ENCODE measurements around the gene PRKCE. TPM values are rescaled to one million over a fixed set of nuclear protein-coding genes. Genes with fewer than 3 reads are reported as not detected.

PRKCE gene
- total RNA-seq, 4 donors from 2014 or later: 10.9 to 19.6 (median 14.9) TPM

- no peak for TF ChIP-seq CTCF (IDR thresholded peaks at IDR 0.05; ENCODE audit: low read depth)
Observed at GRCh38 chr2:46170611-46171350, 519.3 kb downstream of the PRKCE start.

DNA sequence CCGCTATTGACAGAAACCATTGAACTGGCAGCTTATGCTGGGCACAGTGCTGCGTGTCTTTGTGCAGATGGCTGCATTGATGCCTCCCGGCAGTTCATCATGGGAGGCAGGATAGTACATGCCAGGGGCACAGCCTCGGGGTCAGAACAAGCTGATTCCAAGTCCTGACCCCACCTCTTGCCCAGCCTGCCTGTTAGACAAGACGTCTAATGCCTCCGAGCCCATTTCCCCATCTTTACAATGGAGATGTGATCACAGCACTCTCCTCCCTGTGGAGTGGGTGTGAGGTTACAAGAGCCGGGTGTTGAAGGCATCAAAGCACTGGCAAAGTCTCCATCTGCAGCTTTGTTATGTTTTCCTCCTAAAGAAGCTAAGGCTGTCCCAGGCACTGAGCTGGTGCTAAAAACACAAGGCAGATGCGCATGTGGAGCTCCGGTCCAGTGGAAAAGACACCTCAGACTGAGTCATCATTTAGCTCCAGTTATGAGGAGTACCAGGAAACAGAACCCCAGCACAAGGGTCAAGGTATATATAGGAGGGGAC lies 520.0 kb downstream of the PRKCE start:
- no peak for TF ChIP-seq CTCF (IDR thresholded peaks at IDR 0.05; ENCODE audit: low read depth)

DNA sequence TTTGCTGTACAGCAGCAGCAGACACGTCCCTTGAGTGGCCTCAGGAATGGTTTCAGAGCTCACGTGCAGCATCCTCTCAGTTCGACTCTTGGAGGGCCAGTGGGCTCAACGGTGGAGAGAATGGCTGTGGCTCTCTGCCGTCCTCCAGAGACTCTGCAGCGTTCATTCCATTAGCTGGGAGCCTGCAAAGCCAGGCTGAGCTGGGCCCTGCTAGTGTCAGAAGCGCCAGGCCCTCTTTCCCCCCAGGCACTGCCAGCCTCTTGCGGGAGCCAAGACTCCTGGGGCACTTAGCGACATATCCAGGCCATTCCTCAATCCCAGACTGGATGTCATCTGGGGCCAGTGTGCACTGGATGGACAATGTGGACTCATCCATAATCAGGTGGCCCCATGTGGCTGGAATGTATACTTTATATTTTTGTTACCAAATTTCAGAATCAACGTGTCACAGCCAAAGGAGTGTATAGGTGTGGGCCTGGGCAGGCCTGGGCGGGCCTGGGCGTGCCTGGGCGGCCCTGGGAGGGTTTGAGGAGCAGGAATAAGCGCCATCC lies 520.6 kb downstream of the PRKCE start:
- no peak for TF ChIP-seq CTCF (IDR thresholded peaks at IDR 0.05; ENCODE audit: low read depth)

GRCh38 chr2:46173030-46173429 lies 521.6 kb downstream of the PRKCE start:
- no peak for TF ChIP-seq CTCF (IDR thresholded peaks at IDR 0.05; ENCODE audit: low read depth)

DNA sequence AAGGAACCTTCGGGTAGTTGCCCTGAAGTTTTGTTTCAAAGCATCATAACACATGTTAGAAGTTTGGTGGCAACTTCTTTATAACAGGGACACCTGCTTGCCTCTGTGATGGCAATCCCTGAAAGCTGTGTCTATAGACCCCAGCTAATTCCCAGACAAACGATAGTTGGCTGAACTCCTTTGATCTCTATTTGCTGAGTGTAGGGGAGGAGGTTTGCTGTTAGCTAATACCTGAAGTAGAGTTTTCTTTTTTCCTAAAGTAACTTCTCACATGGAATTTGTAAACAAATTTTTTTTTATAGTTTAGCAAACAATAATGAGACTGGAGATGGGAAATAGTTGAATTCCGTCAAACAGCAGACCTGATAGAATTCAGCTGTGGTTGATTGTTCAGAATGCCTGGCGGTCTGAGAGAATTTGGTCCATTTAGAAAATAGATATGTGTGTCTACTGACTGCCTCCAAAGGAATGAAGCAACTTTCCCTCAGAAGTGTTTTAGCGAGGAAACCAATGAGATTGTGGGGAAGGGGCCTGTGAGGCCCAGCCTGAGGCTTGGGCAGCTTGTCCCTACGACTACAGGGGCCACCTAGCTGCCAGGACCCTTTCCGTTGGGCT lies 522.3 kb downstream of the PRKCE start:
- TF ChIP-seq CTCF (IDR thresholded peaks at IDR 0.05; ENCODE audit: low read depth): no peak

GRCh38 chr2:46174345-46175170 lies 523.1 kb downstream of the PRKCE start:
- TF ChIP-seq CTCF (IDR thresholded peaks at IDR 0.05; ENCODE audit: low read depth): no peak
